ENCODE results near the gene SPATS1. TPM values are rescaled to one million over a fixed set of nuclear protein-coding genes. Genes with fewer than 3 reads are reported as not detected.

The SPATS1 gene
- polyA plus RNA-seq, 2 of the 4 experiments (the other 2 are of a cell fraction) = not detected

GRCh38 chr6:44329858-44330257, 12.6 kb upstream of the SPATS1 start:
- WGBS (ENCODE audit: missing lambda C conversion rate) = 53% methylated on average over 5 of the region's 5 CpGs
- H3K4me1 ChIP-seq = no peaks in the 10 kb centered on the region
- H3K4me3 ChIP-seq = no peak overlapping the region
- ATAC-seq (no peak), FAIRE-seq (no peak), DNase-seq (ENCODE audit: low read depth in 1 of 2, low spot score in 1 of 2) (no peak)
- H3K27ac ChIP-seq = no peak overlapping the region
- CTCF ChIA-PET = interaction anchor here (1.0 to 1.1 kb wide), 2 partner anchors 8 to 17 kb away, joined by 4 read pairs; partner anchors contain the start of gene AARS2
- TF ChIP-seq JUNB (IDR thresholded peaks at IDR 0.05) (no peak), CBX2 (IDR thresholded peaks at IDR 0.05; ENCODE audit: borderline replicate concordance, low read depth) (no peak), ZFP36 (IDR thresholded peaks at IDR 0.05; ENCODE audit: borderline replicate concordance, partially characterized antibody) (no peak), ZSCAN20 (CRISPR knock-in tag; IDR thresholded peaks at IDR 0.05) (no peak), BCL3 (IDR thresholded peaks at IDR 0.05) (no peak), HDAC2 (IDR thresholded peaks at IDR 0.05) (no peak), HOXB13 (CRISPR knock-in tag; IDR thresholded peaks at IDR 0.05; ENCODE audit: low read depth) (no peak), POLR2A (IDR thresholded peaks at IDR 0.05; ENCODE audit: low read length) (no peak), HOXA7 (CRISPR knock-in tag; IDR thresholded peaks at IDR 0.05) (no peak), EHF (CRISPR knock-in tag; IDR thresholded peaks at IDR 0.05) (no peak), TFCP2L1 (CRISPR knock-in tag; IDR thresholded peaks at IDR 0.05) (no peak), CEBPB (IDR thresholded peaks at IDR 0.05) (no peak), NPAS2 (CRISPR knock-in tag; IDR thresholded peaks at IDR 0.05; ENCODE audit: borderline replicate concordance) (no peak), RFX5 (IDR thresholded peaks at IDR 0.05) (no peak), MYC (IDR thresholded peaks at IDR 0.05; ENCODE audit: borderline replicate concordance, low read length) (no peak), GATA3 (IDR thresholded peaks at IDR 0.05; ENCODE audit: borderline replicate concordance) (no peak), CHD4 (IDR thresholded peaks at IDR 0.05; ENCODE audit: borderline replicate concordance) (no peak), MAFK (IDR thresholded peaks at IDR 0.05; ENCODE audit: partially characterized antibody) (no peak)
- TF ChIP-seq, protein P1, sequence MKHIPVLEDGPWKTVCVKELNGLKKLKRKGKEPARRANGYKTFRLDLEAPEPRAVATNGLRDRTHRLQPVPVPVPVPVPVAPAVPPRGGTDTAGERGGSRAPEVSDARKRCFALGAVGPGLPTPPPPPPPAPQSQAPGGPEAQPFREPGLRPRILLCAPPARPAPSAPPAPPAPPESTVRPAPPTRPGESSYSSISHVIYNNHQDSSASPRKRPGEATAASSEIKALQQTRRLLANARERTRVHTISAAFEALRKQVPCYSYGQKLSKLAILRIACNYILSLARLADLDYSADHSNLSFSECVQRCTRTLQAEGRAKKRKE (CRISPR knock-in tag; IDR thresholded peaks at IDR 0.05; ENCODE audit: low read depth) = no peak
- TF ChIP-seq, protein P2, sequence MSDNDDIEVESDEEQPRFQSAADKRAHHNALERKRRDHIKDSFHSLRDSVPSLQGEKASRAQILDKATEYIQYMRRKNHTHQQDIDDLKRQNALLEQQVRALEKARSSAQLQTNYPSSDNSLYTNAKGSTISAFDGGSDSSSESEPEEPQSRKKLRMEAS (IDR thresholded peaks at IDR 0.05) = no peak
- H3K9me3 ChIP-seq = no peaks in the 10 kb centered on the region
- H3K4me2 ChIP-seq = no peak overlapping the region
- POLR2A ChIA-PET = no interaction called here

DNA sequence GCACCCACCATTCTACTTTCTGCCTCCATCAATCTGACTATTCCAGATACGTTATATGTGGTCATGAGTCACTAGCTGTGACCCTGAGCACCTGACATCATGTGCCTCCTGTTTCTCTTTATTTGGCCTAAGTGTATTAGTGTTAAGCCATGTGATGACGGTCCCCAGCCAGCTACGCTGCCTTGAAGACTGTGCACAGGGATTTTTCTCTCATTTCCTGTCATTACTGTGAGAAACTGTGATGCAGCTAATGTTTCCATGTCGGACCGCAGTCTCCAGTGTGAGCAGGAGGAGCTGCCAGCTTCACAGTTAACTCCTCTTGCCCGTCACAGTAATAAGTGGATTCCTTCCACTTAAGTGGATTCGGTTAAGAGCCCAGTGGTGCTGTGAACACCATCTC, 9.9 kb upstream of the SPATS1 start:
- DNase-seq (ENCODE audit: low read depth in 1 of 2, low spot score in 1 of 2) (no peak), ATAC-seq (no peak), FAIRE-seq (no peak)
- no peak overlapping the region for H3K4me3 ChIP-seq
- H3K4me1 ChIP-seq = no peaks in the 10 kb centered on the region
- CTCF ChIA-PET = interaction anchor here (1.0 to 3.2 kb wide), 5 partner anchors 10 to 236 kb away, joined by 3 to 11 read pairs (median 6); partner anchors contain the start of gene AARS2
- H3K4me2 ChIP-seq = no peak overlapping the region
- H3K27ac ChIP-seq = no peak overlapping the region
- POLR2A ChIA-PET = no interaction called here
- 66% methylated on average over 7 of the region's 7 CpGs for WGBS (ENCODE audit: missing lambda C conversion rate)
- TF ChIP-seq RNF2 (IDR thresholded peaks at IDR 0.05; ENCODE audit: borderline replicate concordance, low read depth) (no peak), ZFP36 (IDR thresholded peaks at IDR 0.05; ENCODE audit: borderline replicate concordance, partially characterized antibody) (no peak), TFCP2L1 (CRISPR knock-in tag; IDR thresholded peaks at IDR 0.05) (no peak), HOXB5 (CRISPR knock-in tag; IDR thresholded peaks at IDR 0.05) (no peak), EHF (CRISPR knock-in tag; IDR thresholded peaks at IDR 0.05) (no peak), ESRRA (IDR thresholded peaks at IDR 0.05; ENCODE audit: borderline replicate concordance, low read length) (no peak), TP53 (CRISPR knock-in tag; IDR thresholded peaks at IDR 0.05) (no peak)
- TF ChIP-seq, protein P1 (CRISPR knock-in tag; IDR thresholded peaks at IDR 0.05; ENCODE audit: low read depth) = no peak
- TF ChIP-seq, protein P2 (IDR thresholded peaks at IDR 0.05) = no peak
- H3K9me3 ChIP-seq = no peaks in the 10 kb centered on the region
